ENCODE data around the gene HECW1.
"Not testable (repeated sequence)": the region's sequence is repeated elsewhere in the genome, so short reads cannot be mapped to it uniquely, and the experiment has no call there.

Gene HECW1

GRCh38 chr7:43337191-43337590, 224.7 kb downstream of the HECW1 start:
- no peak for DNase-seq (ENCODE audit: extremely low read depth, low read depth)
- TF ChIP-seq CTCF (IDR thresholded peaks at IDR 0.05; ENCODE audit: low read depth, low read length): no peak

GRCh38 chr7:43337811-43338210, 225.4 kb downstream of the HECW1 start:
- DNase-seq (ENCODE audit: extremely low read depth, low read depth): no peak
- TF ChIP-seq CTCF (IDR thresholded peaks at IDR 0.05; ENCODE audit: low read depth, low read length): no peak

GRCh38 chr7:43341132-43341531, 228.7 kb downstream of the HECW1 start:
- no peak for DNase-seq (ENCODE audit: extremely low read depth, low read depth)

GRCh38 chr7:43343417-43343816, 231.0 kb downstream of the HECW1 start:
- not testable (repeated sequence) for DNase-seq (ENCODE audit: extremely low read depth, low read depth)

More at GRCh38 chr7:43341132-43341531, 228.7 kb downstream of the HECW1 start:
- no peak for TF ChIP-seq CTCF (IDR thresholded peaks at IDR 0.05; ENCODE audit: low read depth, low read length)

- DNase-seq (ENCODE audit: extremely low read depth, low read depth): not testable (repeated sequence)
Observed at GRCh38 chr7:43345696-43346095, 233.2 kb downstream of the HECW1 start.

- no peak for DNase-seq (ENCODE audit: extremely low read depth, low read depth)
- TF ChIP-seq CTCF (IDR thresholded peaks at IDR 0.05; ENCODE audit: low read depth, low read length): no peak
Observed at GRCh38 chr7:43351683-43352082, 239.2 kb downstream of the HECW1 start.

GRCh38 chr7:43353902-43354301, 241.5 kb downstream of the HECW1 start:
- DNase-seq (ENCODE audit: extremely low read depth, low read depth): no peak
- TF ChIP-seq CTCF (IDR thresholded peaks at IDR 0.05; ENCODE audit: low read depth, low read length): no peak

GRCh38 chr7:43362652-43363034, 250.2 kb downstream of the HECW1 start:
- no peak for TF ChIP-seq CTCF (IDR thresholded peaks at IDR 0.05; ENCODE audit: low read depth, low read length)
- DNase-seq (ENCODE audit: extremely low read depth, low read depth): no peak

Data from AG09319 (cell line).